PFSK-1 (cell line): ENCODE data around the gene TGM5.

Source experiments
- POLR2AphosphoS5 ChIP-seq: IDR thresholded peaks from 2 replicates; pipeline ENCODE4 v1.6.1; 2012; ENCODE audit warnings: low read depth, mild to moderate bottlenecking, control low read depth, low read length, moderate library complexity
- TF ChIP-seq, protein P1 (sequence below), 2 experiments: IDR thresholded peaks; 2 replicates each; pipeline versions ENCODE4 v1.6.1 to v1.8.0; 2011 to 2012; ENCODE audit warnings: low read depth in 2 of 2, low read length in 2 of 2, control low read depth in 1 of 2, inconsistent platforms in 1 of 2, mild to moderate bottlenecking in 1 of 2, moderate library complexity in 1 of 2; ENCODE audit not compliant: insufficient read depth in 1 of 2

DNA sequence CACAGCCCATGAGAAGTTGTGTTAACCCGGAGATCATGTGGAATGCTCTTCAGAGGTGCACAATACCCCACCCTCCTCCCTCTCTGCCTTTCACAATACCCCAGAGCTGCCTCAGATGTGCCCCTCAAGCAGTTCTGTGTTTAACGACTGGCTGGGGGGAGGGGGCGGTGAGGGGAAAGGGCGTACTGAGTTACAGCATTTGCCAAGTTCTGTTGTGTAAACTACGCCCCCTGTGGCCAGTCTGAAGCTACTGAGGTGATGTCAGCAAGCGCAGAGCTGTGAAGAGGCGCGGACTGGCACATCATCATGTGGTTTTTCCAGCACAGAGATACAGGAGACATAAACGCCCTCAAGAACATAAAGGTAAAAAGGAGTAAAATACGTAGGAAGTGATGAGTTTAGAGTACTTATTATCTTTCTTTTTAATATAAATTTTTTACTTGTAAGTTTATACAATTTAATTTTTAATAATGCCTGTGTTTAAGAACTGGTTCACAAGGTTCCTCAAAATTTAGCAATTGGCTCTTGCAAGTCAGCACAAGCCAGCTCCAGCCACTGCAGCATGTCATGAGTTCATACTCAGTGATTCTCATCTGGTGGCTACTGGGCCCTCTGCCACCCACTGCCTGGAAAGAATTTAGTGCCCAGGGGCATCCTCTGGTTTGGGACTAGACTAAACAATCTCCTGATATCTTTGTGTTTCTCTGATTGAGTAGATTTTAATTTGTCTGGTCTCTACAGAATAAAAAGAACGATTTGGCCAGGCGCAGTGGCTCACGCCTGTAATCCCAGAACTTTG is 47.6 kb downstream of the TGM5 start:
- TF ChIP-seq, protein P1, sequence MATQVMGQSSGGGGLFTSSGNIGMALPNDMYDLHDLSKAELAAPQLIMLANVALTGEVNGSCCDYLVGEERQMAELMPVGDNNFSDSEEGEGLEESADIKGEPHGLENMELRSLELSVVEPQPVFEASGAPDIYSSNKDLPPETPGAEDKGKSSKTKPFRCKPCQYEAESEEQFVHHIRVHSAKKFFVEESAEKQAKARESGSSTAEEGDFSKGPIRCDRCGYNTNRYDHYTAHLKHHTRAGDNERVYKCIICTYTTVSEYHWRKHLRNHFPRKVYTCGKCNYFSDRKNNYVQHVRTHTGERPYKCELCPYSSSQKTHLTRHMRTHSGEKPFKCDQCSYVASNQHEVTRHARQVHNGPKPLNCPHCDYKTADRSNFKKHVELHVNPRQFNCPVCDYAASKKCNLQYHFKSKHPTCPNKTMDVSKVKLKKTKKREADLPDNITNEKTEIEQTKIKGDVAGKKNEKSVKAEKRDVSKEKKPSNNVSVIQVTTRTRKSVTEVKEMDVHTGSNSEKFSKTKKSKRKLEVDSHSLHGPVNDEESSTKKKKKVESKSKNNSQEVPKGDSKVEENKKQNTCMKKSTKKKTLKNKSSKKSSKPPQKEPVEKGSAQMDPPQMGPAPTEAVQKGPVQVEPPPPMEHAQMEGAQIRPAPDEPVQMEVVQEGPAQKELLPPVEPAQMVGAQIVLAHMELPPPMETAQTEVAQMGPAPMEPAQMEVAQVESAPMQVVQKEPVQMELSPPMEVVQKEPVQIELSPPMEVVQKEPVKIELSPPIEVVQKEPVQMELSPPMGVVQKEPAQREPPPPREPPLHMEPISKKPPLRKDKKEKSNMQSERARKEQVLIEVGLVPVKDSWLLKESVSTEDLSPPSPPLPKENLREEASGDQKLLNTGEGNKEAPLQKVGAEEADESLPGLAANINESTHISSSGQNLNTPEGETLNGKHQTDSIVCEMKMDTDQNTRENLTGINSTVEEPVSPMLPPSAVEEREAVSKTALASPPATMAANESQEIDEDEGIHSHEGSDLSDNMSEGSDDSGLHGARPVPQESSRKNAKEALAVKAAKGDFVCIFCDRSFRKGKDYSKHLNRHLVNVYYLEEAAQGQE (IDR thresholded peaks at IDR 0.05; ENCODE audit: insufficient read depth in 1 of 2, low read depth in 2 of 2, low read length in 2 of 2): no peak
- no peak for TF ChIP-seq POLR2AphosphoS5
